ENCODE results near the gene TTLL4. TPM values are rescaled to one million over a fixed set of nuclear protein-coding genes. Genes with fewer than 3 reads are reported as not detected.

Gene TTLL4
- total RNA-seq, 1 experiment from 2014 or later: 20.7 TPM

GRCh38 chr2:218716070-218716469 is 5.4 kb downstream of the TTLL4 start:
- no peak for DNase-seq (ENCODE audit: extremely low read depth, low read depth)

GRCh38 chr2:218717262-218717661 is 6.6 kb downstream of the TTLL4 start:
- no peak for DNase-seq (ENCODE audit: extremely low read depth, low read depth)

DNA sequence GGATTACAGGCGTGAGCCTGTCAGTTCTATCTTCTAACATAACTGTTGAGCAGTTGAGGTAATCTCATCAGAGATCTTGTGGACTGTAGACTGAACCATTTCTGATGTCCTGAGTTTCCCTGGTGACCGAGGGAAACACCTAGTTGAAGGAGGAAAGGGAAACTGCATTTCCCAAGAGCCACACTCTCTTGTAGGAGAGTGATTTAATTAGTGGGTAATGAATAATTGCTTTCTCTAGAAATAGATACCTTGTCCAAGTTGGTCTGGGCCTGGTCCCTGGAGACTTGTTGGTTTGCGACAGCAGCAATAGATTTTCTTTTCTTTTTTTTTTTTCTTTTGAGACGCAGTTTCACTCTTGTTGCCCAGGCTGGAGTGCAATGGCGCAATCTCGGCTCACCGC is 7.4 kb downstream of the TTLL4 start:
- no peak for DNase-seq (ENCODE audit: extremely low read depth, low read depth)

- DNase-seq (ENCODE audit: extremely low read depth, low read depth): no peak
Observed at GRCh38 chr2:218719457-218719856, 8.8 kb downstream of the TTLL4 start.

DNA sequence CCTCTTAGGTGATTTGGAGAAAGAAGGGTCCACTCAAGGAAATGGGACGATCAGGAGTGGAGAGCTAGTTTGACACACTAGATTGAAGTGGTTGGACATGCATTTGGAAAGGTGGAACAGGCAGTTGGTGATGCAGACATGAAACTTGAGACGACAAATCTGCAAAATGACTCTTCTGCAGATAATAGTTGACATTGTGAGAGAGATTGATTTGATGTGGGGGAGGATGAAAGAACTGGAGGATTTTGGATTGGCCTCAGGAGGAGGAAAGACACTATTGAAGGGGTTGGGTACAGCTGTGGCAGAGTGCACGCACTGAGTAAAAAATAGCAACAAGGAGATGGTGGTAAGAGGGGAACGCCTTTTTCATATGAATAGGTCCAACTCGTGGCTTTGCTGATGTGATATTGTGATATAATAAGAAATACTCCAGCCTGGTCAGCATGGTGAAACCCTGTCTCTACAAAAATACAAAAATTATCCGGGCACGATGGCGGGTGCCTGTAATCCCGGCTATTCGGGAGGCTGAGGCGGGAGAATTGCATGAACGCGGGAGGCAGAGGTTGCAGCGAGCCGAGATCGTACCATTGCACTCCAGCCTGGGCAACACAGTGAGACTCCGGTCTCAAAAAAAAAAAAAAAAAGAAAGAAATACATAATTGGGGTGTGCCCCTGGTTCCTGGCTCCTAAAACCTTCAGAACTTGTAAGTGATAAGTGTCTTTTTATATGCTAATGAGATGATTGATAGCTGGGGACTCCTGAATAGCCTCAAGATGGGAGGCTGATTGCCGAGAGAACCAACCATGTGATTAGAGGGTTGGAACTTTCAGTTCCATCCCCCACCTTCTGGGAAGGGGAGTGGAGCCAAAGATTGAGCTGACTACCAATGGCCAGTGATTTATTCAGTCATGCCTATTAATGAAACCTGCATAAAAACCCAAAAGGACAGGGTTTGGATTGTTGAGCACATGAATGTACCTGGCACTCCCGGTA is 9.7 kb downstream of the TTLL4 start:
- no peak for DNase-seq (ENCODE audit: extremely low read depth, low read depth)

DNA sequence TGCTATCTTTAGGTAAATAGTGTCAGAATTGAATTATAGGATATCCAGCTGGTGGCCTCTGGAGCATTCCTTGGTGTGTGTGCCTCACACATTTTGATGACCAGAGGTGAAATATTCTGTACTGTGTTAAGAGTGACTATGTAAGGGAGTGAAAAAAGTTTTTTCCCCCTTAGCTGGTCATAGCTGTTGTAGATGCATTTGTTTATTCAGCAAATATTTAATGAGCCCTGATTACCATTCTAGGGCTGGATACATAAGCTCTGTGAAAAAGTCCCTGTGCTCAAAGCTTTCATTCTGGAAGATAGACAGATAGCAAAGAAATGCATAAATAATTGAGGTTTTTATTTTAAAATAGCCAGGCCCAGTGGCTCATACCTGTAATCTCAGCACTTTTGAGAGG is 10.9 kb downstream of the TTLL4 start:
- DNase-seq (ENCODE audit: extremely low read depth, low read depth): no peak

DNA sequence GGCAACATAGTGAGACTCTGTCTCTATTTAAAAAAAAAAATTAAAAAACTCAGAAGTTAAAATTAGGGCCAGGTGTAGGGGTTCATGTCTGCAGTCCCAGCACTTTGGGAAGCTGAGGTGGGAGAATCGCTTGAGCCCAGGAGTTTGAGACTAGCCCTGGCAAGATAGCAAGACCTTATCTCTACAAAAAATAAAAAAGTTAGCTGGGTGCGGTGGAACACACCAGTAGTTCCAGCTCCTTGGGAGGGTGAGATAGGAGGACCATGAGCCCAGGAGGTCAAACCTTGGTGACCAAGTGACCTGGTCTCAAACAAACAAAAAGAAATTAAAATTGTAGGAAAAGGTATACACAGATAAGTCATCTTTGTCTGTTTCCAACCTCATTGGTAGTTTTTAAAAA is 11.3 kb downstream of the TTLL4 start:
- DNase-seq (ENCODE audit: extremely low read depth, low read depth): no peak

GRCh38 chr2:218722419-218722818 is 11.8 kb downstream of the TTLL4 start:
- DNase-seq (ENCODE audit: extremely low read depth, low read depth): no peak

DNA sequence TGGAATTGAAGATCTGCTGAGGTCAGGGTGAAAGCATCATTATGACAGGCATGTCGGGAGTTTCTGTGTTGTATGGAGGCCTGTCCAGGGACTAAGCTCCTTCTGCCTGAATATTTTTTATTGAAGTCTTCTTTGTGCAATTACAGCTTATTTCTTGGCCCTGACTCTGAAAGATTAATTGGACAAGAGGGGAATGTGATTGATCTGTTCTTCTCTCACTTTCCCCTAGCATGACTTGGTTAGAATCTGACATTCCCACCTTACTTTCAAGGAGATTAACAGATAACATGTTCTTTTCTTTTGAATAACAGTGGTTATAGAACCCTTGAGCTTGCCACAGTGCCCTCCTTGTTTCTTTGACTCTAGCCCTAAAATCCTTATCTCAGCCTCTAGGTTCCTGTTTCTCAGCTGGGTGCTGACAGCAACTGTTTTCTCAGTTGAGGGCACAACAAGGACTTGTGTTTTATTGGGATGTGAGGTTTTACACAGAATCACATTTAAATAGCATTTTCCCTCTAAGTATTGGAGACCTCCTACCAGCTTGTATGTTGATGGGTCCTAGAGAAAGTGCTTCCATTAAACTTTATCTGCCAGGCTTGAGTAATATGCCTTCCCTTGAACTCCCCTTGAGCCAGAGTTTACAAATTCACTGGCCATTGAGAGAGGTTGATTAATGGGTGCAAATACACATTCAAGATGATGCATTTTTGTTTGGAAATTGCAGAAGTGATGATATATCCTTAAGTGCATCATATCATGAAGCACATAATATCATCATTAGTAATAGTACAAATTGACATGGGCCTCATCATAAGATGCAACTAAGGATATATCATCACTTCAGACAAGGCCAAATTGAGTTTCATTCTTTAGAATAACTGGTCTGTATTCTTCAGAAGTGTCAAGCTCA is 12.5 kb downstream of the TTLL4 start:
- DNase-seq (ENCODE audit: extremely low read depth, low read depth): no peak

GRCh38 chr2:218726004-218726574 is 15.5 kb downstream of the TTLL4 start:
- DNase-seq (ENCODE audit: extremely low read depth, low read depth): no peak

DNA sequence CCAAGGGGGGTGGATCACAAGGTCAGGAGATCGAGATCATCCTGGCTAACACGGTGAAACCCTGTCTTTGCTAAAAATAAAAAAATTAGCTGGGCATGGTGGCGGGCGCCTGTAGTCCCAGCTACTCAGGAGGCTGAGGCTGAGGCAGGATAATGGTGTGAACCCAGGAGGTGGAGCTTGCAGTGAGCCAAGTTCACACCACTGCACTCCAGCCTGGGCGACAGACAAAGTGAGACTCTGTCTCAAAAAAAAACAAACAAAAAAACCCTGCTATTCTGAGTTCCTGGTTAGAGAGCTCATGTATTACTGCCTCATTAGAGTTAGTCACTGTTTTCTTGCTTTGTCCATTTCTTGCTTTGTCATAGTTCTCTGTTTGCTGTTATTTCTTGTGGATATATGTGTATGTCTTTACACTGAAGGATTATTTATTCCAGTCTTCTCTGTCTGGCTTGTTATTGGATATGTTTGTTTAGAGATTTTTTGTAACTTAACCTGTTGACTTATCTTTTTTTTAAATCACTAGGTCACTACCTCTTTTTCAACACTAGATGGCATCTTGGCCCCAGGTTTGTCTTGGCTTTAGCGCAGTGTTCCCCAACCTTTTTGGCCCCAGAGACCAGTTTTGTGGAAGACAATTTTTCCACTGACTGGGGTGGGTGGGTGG is 17.0 kb downstream of the TTLL4 start:
- DNase-seq (ENCODE audit: extremely low read depth, low read depth): peak; percentile 15

DNA sequence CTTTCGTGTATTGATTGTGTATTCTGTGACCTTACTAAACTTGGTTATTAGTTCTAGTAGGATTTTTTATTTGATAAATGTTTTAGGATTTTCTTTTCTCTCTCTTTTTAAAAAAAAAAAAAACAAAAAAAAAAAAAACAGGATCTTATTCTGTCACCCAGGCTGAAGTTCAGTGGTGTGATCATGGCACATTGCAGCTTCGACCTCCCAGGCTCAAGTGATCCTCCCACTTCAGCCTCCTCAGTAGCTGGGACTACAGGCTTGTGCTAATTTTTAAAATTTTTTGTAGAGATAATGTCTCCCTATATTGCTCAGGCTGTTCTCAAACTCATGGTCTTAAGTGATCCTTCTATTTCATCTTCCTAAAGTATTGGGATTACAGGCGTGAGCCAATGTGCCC is 19.0 kb downstream of the TTLL4 start:
- DNase-seq (ENCODE audit: extremely low read depth, low read depth): no peak

- no peak for DNase-seq (ENCODE audit: extremely low read depth, low read depth)
Observed at GRCh38 chr2:218732052-218732760, 21.6 kb downstream of the TTLL4 start.

GRCh38 chr2:218732761-218733158 is 22.1 kb downstream of the TTLL4 start:
- no peak for DNase-seq (ENCODE audit: extremely low read depth, low read depth)

GRCh38 chr2:218733171-218734021 is 22.8 kb downstream of the TTLL4 start:
- no peak for DNase-seq (ENCODE audit: extremely low read depth, low read depth)

GRCh38 chr2:218734190-218734975 is 23.7 kb downstream of the TTLL4 start:
- DNase-seq (ENCODE audit: extremely low read depth, low read depth): no peak

DNA sequence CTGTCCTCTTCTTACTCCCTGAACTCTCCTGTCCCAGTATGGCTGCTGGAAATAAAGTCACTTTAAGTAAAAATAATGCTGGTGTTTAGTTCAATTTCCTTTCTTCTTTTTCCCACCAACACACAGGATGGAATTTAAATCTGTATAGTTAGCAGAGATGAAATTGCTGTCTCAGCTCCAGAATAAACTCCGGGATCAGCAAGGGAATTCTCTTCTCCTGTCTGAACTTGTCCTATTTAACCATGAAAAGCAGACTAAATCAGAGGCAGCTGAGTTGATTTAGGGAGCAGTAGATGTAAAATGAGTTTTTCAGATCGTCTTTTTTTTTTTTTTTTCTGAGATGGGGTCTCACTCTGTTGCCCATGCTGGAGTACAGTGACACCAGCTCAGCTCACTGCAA is 25.9 kb downstream of the TTLL4 start:
- DNase-seq (ENCODE audit: extremely low read depth, low read depth): no peak

- no peak for DNase-seq (ENCODE audit: extremely low read depth, low read depth)
Observed at GRCh38 chr2:218743068-218743467, 32.4 kb downstream of the TTLL4 start.
